ENCODE measurements around the gene CCR7.
A peak's percentile ranks its signal among the peaks of the same experiment; 100 is the strongest.

DNA sequence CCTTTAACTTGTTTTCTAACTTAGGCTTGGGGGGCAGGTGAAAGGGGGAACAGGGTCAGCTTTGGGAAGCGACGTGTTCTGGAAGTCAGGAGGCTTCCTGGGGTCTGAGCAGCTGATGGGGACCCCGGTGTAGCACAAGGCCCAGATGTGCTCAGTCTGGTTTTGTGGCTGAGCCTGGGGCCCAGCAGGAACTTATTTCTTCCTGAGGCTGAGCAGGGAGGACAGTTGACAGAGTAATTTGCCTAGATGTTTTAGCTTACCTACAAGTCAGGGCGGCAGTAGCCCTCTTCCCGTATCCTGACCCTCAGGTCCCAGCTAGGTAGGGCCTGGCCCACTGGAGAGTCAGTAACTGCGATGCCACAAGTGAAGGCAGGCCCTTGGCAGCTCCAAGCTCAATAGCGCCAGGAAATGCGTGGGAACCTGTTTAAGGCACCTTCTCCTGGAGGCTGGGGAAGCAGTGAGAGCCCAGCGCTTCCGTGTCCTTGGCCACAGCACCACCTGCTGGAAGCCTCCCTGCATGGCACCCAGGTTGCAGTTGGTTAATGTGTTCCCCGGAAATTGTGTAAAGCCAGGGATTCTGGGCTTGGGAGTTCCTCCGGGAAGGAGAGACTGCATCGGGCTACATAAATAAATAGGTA, 5.2 kb downstream of the CCR7 start:
- no peak for TF ChIP-seq TEAD4 (CRISPR knock-in tag; IDR thresholded peaks at IDR 0.05)
- TF ChIP-seq, protein P1, sequence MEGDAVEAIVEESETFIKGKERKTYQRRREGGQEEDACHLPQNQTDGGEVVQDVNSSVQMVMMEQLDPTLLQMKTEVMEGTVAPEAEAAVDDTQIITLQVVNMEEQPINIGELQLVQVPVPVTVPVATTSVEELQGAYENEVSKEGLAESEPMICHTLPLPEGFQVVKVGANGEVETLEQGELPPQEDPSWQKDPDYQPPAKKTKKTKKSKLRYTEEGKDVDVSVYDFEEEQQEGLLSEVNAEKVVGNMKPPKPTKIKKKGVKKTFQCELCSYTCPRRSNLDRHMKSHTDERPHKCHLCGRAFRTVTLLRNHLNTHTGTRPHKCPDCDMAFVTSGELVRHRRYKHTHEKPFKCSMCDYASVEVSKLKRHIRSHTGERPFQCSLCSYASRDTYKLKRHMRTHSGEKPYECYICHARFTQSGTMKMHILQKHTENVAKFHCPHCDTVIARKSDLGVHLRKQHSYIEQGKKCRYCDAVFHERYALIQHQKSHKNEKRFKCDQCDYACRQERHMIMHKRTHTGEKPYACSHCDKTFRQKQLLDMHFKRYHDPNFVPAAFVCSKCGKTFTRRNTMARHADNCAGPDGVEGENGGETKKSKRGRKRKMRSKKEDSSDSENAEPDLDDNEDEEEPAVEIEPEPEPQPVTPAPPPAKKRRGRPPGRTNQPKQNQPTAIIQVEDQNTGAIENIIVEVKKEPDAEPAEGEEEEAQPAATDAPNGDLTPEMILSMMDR (IDR thresholded peaks at IDR 0.05) = peak; percentile 96
- TF ChIP-seq TP53 (CRISPR knock-in tag; IDR thresholded peaks at IDR 0.05) = no peak
- no peak for TF ChIP-seq USF1 (CRISPR knock-in tag; IDR thresholded peaks at IDR 0.05)
- TF ChIP-seq JUN (CRISPR knock-in tag; IDR thresholded peaks at IDR 0.05) = no peak
